HG02678 (cell line): Measurements from ENCODE around the gene ZDHHC3.
A peak's percentile ranks its signal among the peaks of the same experiment; 100 is the strongest.
"Not testable (repeated sequence)": the region's sequence is repeated elsewhere in the genome, so short reads cannot be mapped to it uniquely, and the experiment has no call there.

Source experiments
- ATAC-seq: cut with Tn5 transposase; IDR thresholded peaks from one replicate; pipeline ENCODE4 v1.9.1; 2021; ENCODE audit warnings: mild to moderate bottlenecking, moderate library complexity; ENCODE audit not compliant: unreplicated experiment

ZDHHC3 gene

DNA sequence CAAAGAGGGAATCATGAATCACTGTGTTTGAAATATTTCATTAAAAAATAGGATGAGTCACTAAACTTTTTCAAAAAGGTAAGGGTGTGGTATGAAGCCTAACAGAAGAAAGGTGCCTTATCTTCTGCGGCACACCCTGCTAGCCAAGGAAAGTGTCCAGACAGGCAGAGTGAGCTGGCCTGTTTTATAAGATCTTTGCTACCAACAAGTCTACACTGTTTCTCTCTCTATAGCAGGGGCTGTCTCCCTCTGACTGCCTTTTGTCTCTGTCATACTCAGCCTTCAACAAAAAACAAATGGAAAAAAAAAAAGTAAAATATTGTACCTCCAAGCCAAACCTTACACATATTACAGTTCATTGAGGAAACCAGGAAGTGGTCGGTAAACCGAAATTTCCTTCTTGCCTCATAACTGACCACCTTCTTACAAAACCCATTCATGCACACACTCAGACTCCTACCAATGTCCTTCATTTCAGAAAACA is 9.1 kb downstream of the ZDHHC3 start:
- no peak for ATAC-seq

DNA sequence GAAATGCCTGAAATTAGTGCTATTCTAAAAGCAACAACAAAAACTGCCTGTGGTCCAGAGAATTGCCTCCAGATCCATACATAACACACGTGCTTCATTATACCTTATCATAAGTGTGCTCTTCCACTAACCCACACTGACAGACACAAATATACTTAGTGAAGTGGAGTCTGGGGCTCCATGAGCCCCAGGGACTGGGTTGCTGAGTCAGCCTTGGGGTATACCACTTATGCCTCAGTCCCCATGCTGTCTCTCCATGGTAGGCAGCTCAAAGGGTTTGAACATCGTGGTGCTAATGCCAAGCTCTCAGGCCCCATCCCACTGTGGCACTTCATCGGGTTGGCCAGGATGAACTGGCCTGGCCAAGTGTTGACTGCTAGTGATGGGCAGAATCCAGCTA is 10.8 kb downstream of the ZDHHC3 start:
- no peak for ATAC-seq

DNA sequence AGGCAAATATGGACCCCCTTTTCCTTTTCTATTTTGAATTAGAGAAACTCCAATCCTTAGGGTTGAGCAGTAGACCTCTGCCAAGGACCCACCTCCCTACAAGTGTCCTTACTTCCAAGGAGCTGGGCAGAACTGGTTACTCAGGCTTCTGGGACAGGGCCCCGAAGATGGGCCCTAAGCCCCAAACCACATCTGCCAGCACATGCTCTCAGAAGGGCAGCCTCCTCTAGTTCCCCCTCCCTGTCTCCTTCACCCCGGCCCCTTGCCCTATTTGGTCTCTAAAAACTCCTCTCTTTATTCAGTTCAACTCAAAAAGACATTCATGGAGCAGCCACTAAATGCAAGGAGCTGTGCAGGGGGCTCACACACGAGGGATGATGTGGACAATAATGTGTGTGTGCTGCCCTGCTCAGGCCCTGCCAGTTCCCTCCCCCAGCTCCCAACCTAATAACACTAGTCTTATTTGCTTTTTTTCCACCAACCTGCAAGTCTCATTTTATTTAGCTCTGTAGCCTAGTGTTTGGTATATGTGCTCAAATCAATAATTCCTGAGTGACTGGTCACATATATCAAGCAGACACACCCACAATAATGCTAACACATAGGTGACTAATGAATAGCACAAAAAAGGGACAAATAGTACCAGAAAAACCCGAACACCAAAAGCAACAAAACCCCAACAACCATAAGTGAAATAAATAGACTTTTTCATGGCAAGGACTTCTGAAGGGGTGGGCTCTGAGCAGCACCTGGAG is 12.2 kb downstream of the ZDHHC3 start:
- ATAC-seq: no peak

DNA sequence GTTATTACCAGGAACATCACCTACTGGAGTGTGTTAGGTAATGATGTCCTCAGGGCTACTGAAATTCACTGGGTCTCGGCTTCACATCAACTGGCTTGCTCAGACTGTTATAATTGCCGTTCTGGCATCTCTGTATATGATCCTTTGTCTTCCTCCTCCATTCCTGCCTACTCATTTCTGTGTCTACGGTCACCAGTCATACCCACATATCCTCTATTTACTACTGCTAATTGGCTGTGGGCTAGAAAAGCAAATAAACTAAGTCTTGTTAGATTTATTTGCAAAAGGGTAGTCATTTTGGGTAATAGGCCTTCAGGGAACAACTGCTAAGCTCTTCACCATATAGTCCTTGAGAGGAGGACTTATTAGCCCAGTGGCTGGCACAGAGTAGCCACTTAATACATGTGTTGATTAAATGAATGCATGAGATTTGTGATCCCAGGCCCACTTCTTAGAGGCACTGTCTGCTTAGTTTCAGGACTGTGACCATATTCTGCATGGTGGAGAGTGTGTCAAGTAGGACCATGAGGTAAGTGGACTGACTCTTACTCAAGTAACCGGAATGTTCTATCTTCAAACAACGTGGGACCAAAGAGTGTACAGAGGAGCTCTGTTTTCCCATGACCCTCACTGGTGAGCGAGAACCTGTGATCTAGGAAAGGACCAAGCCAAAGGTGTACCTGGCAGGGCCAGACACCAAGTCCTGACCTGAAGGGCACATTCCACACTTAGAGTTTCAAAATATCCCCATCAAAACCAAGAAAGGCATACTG is 13.2 kb downstream of the ZDHHC3 start:
- no peak for ATAC-seq

GRCh38 chr3:44961888-44962287 is 14.1 kb downstream of the ZDHHC3 start:
- no peak for ATAC-seq

- ATAC-seq: no peak
These were observed 15.5 kb downstream of the ZDHHC3 start for GRCh38 chr3:44960387-44961026.

DNA sequence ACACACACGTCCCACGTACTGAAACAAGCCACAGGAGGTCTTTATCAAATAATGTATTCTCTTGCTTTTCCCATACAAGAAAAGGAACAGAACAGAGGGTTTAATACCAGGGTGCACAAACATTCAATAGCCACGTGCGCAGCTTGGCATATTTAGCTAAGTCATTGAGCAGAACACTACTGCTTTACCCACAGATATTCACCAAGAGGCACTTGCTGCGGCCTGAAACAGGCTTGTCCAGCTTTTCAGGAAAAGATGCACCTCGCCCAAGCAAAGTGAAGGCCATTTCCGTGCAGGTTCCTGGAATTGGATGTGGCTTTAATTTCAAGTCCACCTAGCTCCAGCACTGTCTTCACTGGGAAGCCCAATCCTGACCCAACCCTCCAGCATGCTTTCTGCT is 17.6 kb downstream of the ZDHHC3 start:
- ATAC-seq: no peak

DNA sequence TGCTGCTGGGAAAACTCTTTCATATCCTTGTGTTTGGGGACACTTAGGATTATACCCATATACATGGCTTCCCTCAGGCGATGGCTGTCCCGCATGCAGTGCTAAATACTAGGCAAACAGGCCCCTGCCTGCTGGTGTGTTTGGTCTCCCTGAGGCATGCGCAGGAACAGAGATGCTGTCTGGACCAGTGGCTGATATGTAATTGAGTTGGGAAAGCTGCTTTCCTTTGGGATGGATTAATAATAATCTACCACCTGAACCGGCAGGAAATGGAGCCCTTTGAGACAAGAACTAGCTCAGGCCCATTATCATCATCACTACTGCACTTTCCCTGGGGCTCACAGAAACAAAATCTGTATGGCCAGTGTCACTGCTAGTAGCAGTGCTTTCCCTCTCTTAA is 18.0 kb downstream of the ZDHHC3 start:
- ATAC-seq: no peak

GRCh38 chr3:44955917-44956316 is 20.1 kb downstream of the ZDHHC3 start:
- ATAC-seq: no peak

DNA sequence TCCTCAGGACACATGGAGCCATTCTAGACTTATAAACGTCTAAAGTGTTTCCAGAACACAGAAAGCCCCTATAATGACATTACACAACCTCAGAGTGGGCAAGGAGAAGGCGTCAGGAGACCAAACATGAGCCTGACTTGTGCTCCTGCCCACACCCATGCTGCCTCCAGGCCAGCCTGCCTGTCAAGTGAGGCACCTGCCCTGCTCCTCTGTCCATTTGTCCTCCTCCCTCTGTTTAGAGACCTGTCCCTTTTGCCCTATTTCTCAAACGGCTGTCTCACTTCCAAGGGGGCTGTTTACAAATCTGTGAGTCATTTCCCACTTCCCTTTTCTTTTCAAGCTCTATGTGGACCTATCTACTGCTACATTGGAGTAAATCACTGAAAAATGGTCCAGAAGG is 21.0 kb downstream of the ZDHHC3 start:
- ATAC-seq: peak; percentile 71

DNA sequence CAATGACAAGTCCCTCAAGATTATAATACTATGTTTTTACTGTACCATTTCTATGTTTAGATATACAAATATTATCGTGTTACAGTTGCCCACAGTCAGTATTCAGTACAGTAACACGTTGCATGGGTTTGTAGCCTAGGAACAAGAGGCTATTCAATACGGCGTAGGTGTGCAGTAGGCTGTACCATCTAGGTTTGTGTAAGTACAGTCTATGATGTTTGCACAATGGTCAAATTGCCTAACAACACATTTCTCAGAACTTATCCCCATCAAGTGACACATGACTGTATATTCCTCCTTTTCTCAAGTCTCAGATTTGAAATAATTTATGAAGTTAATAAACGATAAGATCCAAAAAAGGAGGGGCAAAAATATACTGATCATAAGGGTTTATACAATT is 21.7 kb downstream of the ZDHHC3 start:
- ATAC-seq: no peak

DNA sequence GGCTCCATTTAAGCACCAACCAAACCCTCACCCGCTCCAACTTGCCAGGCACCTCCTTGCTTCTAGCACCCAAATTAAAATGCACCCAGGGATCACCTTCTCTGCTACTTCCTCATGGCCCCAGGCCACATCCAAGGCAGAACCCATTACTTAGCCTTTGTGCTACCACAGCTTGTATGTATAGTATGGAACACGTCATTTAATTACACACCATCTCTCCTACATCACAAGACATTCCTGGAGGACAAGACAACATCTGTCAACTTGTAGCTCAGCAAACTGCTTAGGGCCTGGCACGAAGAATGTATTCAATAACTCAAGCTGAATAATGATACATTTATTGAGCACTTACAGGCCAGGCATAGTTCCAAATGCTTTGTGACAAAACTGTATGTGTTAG is 23.3 kb downstream of the ZDHHC3 start:
- ATAC-seq: no peak

DNA sequence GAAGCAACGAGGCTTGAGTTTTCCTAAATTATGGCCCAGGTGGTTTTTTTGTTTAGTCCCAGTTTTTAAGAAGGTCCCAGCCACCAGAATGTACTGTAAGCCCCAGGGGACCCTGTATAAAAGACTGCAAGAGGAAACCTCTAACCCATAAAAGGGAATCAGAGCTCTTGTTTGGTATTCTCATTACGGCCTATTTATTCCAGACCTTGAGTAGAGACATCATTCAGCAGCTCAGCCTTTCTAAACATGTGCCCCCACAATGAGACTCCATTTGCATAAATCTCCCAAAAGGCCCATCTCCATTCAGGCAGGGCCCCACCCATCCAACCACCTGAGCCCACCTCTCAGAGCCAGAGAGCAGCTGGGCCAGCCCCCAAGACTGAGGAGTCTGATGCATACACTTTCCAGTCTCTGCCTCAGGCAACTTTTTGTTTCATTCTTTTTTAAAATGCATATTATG is 25.7 kb downstream of the ZDHHC3 start:
- no peak for ATAC-seq

GRCh38 chr3:44949770-44950169 is 26.2 kb downstream of the ZDHHC3 start:
- ATAC-seq: not testable (repeated sequence)

DNA sequence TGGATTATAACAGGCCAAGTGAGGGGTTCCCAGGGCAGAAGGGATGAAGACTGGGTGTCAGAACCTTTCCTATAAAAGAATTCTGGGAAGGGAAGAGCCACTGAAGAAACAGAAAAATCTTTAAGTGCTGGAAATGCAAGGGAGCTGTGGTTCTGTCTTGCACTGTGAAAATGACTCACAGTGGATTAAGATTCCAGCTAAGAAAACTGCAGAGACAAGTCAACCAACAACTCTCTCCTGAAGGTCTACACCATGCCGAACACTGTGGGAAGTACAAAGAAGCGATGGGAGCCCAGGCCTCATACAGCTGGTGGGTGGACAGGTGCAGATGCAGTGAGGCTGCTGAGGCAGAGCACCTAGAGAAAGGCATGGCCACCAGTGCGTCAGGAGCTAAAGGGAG is 27.7 kb downstream of the ZDHHC3 start:
- no peak for ATAC-seq

DNA sequence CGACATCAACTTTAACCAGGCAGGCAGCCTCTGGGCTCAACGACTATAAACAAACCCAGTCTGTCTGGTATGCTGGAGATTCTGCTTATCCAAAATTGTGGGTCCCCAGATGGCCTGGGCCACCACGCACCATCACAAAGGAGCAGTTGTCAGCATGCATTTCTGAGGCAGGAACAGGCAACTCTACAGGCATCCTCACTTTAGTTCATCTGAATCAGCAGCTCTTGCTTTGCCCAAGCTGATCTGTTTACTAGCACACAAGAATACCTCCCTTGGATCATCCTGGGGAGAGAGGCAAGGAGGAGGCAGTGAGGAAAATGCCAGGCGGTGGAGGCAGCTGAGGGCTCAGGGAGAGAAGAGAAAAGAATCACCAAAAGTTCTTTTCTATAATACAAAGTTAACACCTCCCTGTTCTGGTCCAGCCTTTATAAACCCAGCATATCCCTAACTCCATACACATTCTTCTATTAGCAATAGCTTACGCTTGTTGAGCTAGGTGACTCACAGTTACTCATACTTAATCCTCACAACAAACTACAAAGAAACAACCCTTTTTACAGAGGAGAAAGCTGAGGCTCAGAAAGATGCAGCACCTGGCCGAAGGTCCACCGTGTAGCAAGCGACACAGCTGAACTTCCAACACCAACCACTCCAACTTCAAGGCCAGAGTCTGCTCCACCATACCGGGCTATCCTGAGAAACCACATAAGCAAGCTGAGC is 33.6 kb downstream of the ZDHHC3 start:
- no peak for ATAC-seq

- ATAC-seq: no peak
These were observed 36.4 kb downstream of the ZDHHC3 start for GRCh38 chr3:44939581-44940036.

GRCh38 chr3:44932986-44933944 is 42.7 kb downstream of the ZDHHC3 start:
- no peak for ATAC-seq

DNA sequence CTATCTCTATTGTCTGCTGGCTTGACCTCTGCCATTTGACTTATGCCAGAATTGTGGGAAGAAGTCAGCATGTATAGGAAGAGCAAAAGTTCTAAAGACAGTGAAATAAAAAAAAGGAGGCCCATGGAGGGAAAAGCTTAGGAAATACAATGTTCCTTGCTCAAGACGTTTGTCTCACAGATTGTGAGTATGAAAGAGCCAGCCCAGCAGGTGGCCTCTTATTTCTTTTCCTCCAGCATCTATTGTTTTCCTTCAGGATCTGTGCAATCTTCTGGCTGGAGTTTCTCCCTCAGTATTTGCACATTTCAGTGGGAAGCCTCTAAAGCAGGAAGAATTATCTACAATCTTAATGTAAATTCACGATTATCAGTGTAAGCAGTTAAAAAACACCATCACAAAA is 43.7 kb downstream of the ZDHHC3 start:
- no peak for ATAC-seq

DNA sequence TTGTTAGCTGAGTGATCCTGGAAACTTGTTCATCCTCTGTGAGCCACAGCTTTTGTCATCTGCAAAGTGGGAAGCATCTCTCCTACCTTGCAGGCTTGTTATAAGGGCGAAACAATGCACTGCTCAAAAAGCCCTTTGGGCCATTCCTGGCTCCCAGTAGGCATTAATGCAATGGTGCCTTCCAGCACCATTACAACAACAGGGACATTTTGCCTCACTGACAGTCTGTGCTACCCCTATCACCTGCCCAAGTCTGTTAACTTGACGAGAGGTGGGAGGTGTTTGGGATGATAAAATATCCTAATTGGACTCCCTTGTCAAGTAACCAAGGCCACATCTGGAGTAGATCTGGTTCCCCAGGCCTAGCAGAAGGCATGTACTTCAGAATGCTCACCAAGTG is 44.2 kb downstream of the ZDHHC3 start:
- ATAC-seq: no peak
